Measurements from ENCODE around the gene XIST. TPM values are rescaled to one million over a fixed set of nuclear protein-coding genes. Genes with fewer than 3 reads are reported as not detected.

Gene XIST
- total and polyA plus RNA-seq, 2 of the 8 experiments (the other 6 are each of a cell fraction or from before 2014, with no cell fraction given), result 0.06 to 0.19 TPM

- TF ChIP-seq RNF2 (IDR thresholded peaks at IDR 0.05; ENCODE audit: borderline replicate concordance, low read depth, low read length, missing control alignments, poor library complexity, severe bottlenecking) (no peak), CTBP2 (IDR thresholded peaks at IDR 0.05; ENCODE audit: borderline replicate concordance, insufficient read depth, insufficient read length, low read length) (no peak), TAF1 (IDR thresholded peaks at IDR 0.05; ENCODE audit: low read depth, low read length) (no peak), EZH2 (IDR thresholded peaks at IDR 0.05; ENCODE audit: low read depth, low read length, severe bottlenecking) (no peak), EP300 (IDR thresholded peaks at IDR 0.05; ENCODE audit: borderline replicate concordance in 1 of 2, low read depth in 2 of 2, low read length in 2 of 2) (no peak), BACH1 (IDR thresholded peaks at IDR 0.05; ENCODE audit: low read length) (no peak)
Observed at GRCh38 chrX:73838123-73838522, 14.4 kb downstream of the XIST start (continued).
